ENCODE results near the gene APBA1.
A peak's percentile ranks its signal among the peaks of the same experiment; 100 is the strongest.

Gene APBA1

GRCh38 chr9:69574057-69574456 lies 98.1 kb downstream of the APBA1 start:
- DNase-seq: no peak

- DNase-seq: no peak
Observed at GRCh38 chr9:69573651-69574050, 98.5 kb downstream of the APBA1 start.

- no peak for DNase-seq
Observed at GRCh38 chr9:69572611-69573010, 99.6 kb downstream of the APBA1 start.

- no peak for DNase-seq
Observed at GRCh38 chr9:69571032-69571431, 101.1 kb downstream of the APBA1 start.

GRCh38 chr9:69569738-69570451 lies 102.3 kb downstream of the APBA1 start:
- DNase-seq: no peak

- DNase-seq: no peak
Observed at GRCh38 chr9:69564557-69564956, 107.6 kb downstream of the APBA1 start.

- no peak for DNase-seq
Observed at GRCh38 chr9:69559126-69559525, 113.0 kb downstream of the APBA1 start.

GRCh38 chr9:69556707-69557106 lies 115.5 kb downstream of the APBA1 start:
- no peak for DNase-seq

- DNase-seq: no peak
Observed at GRCh38 chr9:69555802-69556201, 116.4 kb downstream of the APBA1 start.

GRCh38 chr9:69554945-69555344 lies 117.2 kb downstream of the APBA1 start:
- no peak for DNase-seq

- peak in 1 of 5 donors; percentile 69 for DNase-seq
Observed at GRCh38 chr9:69549310-69550202, 122.6 kb downstream of the APBA1 start.

GRCh38 chr9:69548681-69549080 lies 123.5 kb downstream of the APBA1 start:
- no peak for DNase-seq

GRCh38 chr9:69546265-69546664 lies 125.9 kb downstream of the APBA1 start:
- DNase-seq: no peak

- DNase-seq: no peak
Observed at GRCh38 chr9:69542942-69543704, 129.0 kb downstream of the APBA1 start.

- DNase-seq: no peak
Observed at GRCh38 chr9:69542058-69542457, 130.1 kb downstream of the APBA1 start.

GRCh38 chr9:69535911-69536310 lies 136.3 kb downstream of the APBA1 start:
- no peak for DNase-seq

- DNase-seq: no peak
Observed at GRCh38 chr9:69535286-69535832, 136.8 kb downstream of the APBA1 start.

- no peak for DNase-seq
Observed at GRCh38 chr9:69532396-69532795, 139.8 kb downstream of the APBA1 start.

- DNase-seq: no peak
Observed at GRCh38 chr9:69527454-69527853, 144.7 kb downstream of the APBA1 start.

GRCh38 chr9:69526699-69527098 lies 145.5 kb downstream of the APBA1 start:
- no peak for DNase-seq

- peak in 1 of 5 donors; percentile 66 for DNase-seq
Observed at GRCh38 chr9:69519470-69520240, 152.5 kb downstream of the APBA1 start.

Measured in T-helper 1 cell (primary cell).